HL-60 (cell line): ENCODE measurements around the gene P2RY11.

ENCODE experiments used
- DNase-seq, 2 experiments: peaks; one replicate each; pipeline ENCODE4 v3.0.0-alpha.2; 2010 to 2020; ENCODE audit warnings: low read depth in 1 of 2, low spot score in 1 of 2
- H3K27ac ChIP-seq: fragments of 250-450 bp; sonication (Bioruptor Pico); replicated peaks from 2 replicates; pipeline ENCODE4 v1.5.1; 2020; ENCODE audit warnings: mild to moderate bottlenecking, moderate library complexity
- H3K27me3 ChIP-seq: fragments of 250-450 bp; sonication (Bioruptor Pico); 2 replicates; pipeline ENCODE4 v1.5.1; 2021; ENCODE audit warnings: mild to moderate bottlenecking, moderate library complexity; ENCODE audit not compliant: insufficient read depth, poor library complexity, severe bottlenecking
- H3K4me3 ChIP-seq: replicated peaks from 2 replicates; pipeline ENCODE4 v1.5.1; 2011; ENCODE audit warnings: mild to moderate bottlenecking, control low read depth, low read length; ENCODE audit not compliant: insufficient read depth
- GABPA ChIP-seq: IDR thresholded peaks from 2 replicates; pipeline ENCODE4 v1.6.1; 2012; ENCODE audit warnings: low read depth
- POLR2AphosphoS5 ChIP-seq: IDR thresholded peaks from 2 replicates; pipeline ENCODE4 v1.6.1; 2012; ENCODE audit warnings: low read depth
- SPI1 ChIP-seq: IDR thresholded peaks from 2 replicates; pipeline ENCODE4 v1.6.1; 2012; ENCODE audit warnings: low read depth, mild to moderate bottlenecking, borderline replicate concordance
- TF ChIP-seq, protein P1 (sequence below): IDR thresholded peaks from 2 replicates; pipeline ENCODE4 v1.6.1; 2012; ENCODE audit warnings: low read depth; ENCODE audit not compliant: insufficient replicate concordance
- TF ChIP-seq, protein P2 (sequence below): IDR thresholded peaks from one replicate; pipeline ENCODE4 v1.5.1; 2011; ENCODE audit warnings: low read length, control low read depth, inconsistent platforms; ENCODE audit not compliant: insufficient read depth

P2RY11 gene

DNA sequence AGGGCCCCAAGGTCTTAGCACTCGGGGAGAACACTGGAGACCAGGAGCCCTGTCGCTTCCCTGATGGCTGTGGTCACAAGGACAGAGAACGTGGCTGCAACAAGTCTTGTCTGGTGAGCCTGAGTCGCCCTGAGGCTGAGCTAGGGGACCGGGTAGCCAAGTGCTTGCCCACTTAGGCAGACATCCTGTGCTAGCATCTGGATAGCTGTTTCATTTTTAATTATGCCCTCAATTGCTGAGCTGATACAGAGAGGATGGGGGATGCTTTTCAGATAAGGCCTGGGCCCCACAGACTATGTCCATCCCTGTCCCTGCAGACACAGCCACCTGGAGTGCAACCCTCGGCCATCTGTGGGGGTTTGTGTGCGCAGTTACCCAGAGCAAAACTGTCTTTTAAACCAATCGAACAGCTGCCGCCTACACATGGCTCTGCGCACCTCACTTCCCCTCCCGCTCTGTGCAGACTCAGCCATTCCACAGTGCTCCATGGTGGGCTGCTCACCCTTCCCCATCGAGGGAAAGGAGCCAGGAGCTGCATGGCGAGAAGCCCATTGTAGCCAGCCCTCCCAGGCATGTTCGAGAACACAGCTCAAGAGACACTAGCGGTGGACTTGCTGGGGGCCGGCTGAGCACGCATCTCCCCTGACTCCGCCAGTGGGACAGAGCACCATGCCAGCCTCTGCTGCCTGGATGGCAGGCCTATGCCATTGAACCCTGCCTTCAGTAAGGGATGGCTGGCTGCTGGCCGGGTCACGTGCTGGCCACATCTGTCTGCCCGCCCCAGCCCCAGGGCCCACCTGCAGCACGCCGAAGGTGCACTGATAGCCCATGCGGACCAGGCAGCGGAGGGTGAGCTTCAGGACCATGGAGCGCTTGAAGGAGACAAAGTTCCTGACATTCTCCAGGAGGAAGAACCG lies 27.6 kb downstream of the P2RY11 start:
- H3K27ac ChIP-seq = no peak overlapping the region
- no peak for DNase-seq
- H3K27me3 ChIP-seq = no peaks in the 10 kb centered on the region
- no peak overlapping the region for H3K4me3 ChIP-seq
- TF ChIP-seq POLR2AphosphoS5 = peak; percentile 56; the same call in 1 of the 2 replicates
- TF ChIP-seq SPI1 = no peak

- TF ChIP-seq, protein P1, sequence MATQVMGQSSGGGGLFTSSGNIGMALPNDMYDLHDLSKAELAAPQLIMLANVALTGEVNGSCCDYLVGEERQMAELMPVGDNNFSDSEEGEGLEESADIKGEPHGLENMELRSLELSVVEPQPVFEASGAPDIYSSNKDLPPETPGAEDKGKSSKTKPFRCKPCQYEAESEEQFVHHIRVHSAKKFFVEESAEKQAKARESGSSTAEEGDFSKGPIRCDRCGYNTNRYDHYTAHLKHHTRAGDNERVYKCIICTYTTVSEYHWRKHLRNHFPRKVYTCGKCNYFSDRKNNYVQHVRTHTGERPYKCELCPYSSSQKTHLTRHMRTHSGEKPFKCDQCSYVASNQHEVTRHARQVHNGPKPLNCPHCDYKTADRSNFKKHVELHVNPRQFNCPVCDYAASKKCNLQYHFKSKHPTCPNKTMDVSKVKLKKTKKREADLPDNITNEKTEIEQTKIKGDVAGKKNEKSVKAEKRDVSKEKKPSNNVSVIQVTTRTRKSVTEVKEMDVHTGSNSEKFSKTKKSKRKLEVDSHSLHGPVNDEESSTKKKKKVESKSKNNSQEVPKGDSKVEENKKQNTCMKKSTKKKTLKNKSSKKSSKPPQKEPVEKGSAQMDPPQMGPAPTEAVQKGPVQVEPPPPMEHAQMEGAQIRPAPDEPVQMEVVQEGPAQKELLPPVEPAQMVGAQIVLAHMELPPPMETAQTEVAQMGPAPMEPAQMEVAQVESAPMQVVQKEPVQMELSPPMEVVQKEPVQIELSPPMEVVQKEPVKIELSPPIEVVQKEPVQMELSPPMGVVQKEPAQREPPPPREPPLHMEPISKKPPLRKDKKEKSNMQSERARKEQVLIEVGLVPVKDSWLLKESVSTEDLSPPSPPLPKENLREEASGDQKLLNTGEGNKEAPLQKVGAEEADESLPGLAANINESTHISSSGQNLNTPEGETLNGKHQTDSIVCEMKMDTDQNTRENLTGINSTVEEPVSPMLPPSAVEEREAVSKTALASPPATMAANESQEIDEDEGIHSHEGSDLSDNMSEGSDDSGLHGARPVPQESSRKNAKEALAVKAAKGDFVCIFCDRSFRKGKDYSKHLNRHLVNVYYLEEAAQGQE = no peak
- TF ChIP-seq, protein P2, sequence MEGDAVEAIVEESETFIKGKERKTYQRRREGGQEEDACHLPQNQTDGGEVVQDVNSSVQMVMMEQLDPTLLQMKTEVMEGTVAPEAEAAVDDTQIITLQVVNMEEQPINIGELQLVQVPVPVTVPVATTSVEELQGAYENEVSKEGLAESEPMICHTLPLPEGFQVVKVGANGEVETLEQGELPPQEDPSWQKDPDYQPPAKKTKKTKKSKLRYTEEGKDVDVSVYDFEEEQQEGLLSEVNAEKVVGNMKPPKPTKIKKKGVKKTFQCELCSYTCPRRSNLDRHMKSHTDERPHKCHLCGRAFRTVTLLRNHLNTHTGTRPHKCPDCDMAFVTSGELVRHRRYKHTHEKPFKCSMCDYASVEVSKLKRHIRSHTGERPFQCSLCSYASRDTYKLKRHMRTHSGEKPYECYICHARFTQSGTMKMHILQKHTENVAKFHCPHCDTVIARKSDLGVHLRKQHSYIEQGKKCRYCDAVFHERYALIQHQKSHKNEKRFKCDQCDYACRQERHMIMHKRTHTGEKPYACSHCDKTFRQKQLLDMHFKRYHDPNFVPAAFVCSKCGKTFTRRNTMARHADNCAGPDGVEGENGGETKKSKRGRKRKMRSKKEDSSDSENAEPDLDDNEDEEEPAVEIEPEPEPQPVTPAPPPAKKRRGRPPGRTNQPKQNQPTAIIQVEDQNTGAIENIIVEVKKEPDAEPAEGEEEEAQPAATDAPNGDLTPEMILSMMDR = no peak
- no peak for TF ChIP-seq POLR2AphosphoS5
- TF ChIP-seq SPI1 = no peak
- no peak for TF ChIP-seq GABPA
Observed at GRCh38 chr19:10139952-10140351, 28.5 kb downstream of the P2RY11 start.

DNA sequence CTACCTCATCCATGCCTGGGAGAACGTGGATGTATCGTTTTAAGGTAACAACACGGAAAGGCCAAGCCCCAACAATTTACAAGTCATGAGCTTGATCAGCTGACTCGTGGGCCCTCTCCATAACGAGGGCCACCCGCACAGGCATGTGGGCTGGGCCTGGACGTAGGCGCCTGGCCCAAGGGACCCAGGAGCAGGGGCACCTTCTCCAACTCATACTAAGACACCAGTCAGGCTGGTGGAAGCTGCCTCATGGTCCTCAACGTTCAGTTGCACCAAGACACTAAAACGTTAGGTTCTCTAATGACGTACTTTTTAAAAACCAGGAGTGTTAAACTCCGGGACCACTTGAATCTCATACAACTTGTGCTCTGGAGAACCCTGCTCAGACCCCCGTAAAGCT lies 30.0 kb downstream of the P2RY11 start:
- no peak for DNase-seq
- TF ChIP-seq POLR2AphosphoS5 = no peak
- TF ChIP-seq, protein P1 = no peak
- no peak for TF ChIP-seq SPI1
- TF ChIP-seq, protein P2 = no peak
- TF ChIP-seq GABPA = no peak
- Histone ChIP-seq H3K4me3 (no peak overlapping the region), H3K27me3 (no peaks in the 10 kb centered on the region), H3K27ac (no peak overlapping the region)

More at GRCh38 chr19:10139952-10140351, 28.5 kb downstream of the P2RY11 start:
- no peak overlapping the region for H3K4me3 ChIP-seq
- H3K27me3 ChIP-seq = no peaks in the 10 kb centered on the region
- no peak for DNase-seq
- H3K27ac ChIP-seq = no peak overlapping the region

DNA sequence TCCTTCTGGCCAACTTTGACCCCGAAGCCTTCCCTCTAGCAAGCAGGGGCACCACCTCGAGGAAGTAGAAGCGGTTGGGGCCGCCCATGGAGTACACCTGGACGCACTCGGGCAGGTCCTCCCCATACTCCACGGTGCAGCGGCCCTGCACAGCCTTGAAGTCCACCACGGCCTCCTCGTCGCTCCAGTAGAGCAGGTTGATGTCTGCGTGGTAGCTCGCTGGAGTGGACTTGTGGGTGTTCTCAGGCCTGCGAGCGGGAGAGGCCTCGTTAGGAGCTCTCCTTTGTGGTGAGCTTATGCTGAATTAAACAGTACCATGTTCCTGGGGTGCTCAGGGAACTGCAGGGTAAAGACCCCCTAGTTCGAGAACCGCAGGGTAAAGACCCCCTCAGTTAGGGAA lies 30.5 kb downstream of the P2RY11 start:
- Histone ChIP-seq H3K27ac (no peak overlapping the region), H3K27me3 (no peaks in the 10 kb centered on the region), H3K4me3 (no peak overlapping the region)
- TF ChIP-seq POLR2AphosphoS5 (no peak), GABPA (no peak), SPI1 (no peak)
- TF ChIP-seq, protein P1 = no peak
- TF ChIP-seq, protein P2 = no peak
- DNase-seq = no peak
